Activated naive CD8-positive, alpha-beta T cell treated with anti-CD3 and anti-CD28 coated beads, Interleukin-2, amount 50 U/mL, for 24 hours (primary cell): Measurements from ENCODE around the gene JHY.

Experiments used
- ATAC-seq: fragments of 150-1000 bp; cut with Tn5 transposase; one replicate; pipeline ENCODE4 v1.10.0; 2021
- DNase-seq: peaks from one replicate; pipeline ENCODE4 v3.0.0; 2021
- H3K27ac Mint-ChIP-seq: one replicate; pipeline ENCODE4 v1.8.0; 2021; ENCODE audit warnings: mild to moderate bottlenecking, mixed read lengths
- H3K27me3 Mint-ChIP-seq: one replicate; pipeline ENCODE4 v1.8.0; 2021; ENCODE audit warnings: mixed read lengths
- H3K36me3 Mint-ChIP-seq: one replicate; pipeline ENCODE4 v1.8.0; 2021; ENCODE audit warnings: low read depth, mixed read lengths
- H3K4me1 Mint-ChIP-seq: one replicate; pipeline ENCODE4 v1.8.0; 2021; ENCODE audit warnings: mixed read lengths
- H3K4me3 Mint-ChIP-seq: one replicate; pipeline ENCODE4 v1.8.0; 2021; ENCODE audit warnings: mild to moderate bottlenecking, moderate library complexity, mixed read lengths
- H3K9me3 Mint-ChIP-seq: one replicate; pipeline ENCODE4 v1.8.0; 2021; ENCODE audit warnings: mixed read lengths

Gene JHY

DNA sequence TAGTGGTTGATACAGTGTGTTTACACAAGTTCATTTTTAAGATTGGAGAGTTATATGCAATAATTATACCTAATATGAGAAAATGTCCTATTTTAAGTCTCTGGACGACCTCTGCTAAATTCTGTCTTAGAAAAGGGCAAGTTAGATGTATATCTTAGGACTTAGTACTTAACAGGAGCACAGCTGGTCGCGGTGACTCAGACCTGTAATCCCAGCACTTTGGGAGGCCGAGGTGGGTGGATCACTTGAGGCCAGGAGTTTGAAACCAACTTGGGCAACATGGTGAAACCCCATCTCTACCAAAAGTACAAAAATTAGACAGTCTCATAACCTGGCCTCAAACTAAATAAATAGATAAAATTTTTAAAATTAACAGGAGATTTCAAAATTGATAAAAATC is 71.9 kb downstream of the JHY start:
- Mint-ChIP-seq H3K4me3 (no peak overlapping the region), H3K27ac (no peak overlapping the region), H3K9me3 (no peaks in the 10 kb centered on the region), H3K36me3 (no peaks in the 10 kb centered on the region), H3K27me3 (no peaks in the 10 kb centered on the region), H3K4me1 (peaks cover 4% of the 10 kb centered on the region)
- ATAC-seq (no peak), DNase-seq (no peak)

DNA sequence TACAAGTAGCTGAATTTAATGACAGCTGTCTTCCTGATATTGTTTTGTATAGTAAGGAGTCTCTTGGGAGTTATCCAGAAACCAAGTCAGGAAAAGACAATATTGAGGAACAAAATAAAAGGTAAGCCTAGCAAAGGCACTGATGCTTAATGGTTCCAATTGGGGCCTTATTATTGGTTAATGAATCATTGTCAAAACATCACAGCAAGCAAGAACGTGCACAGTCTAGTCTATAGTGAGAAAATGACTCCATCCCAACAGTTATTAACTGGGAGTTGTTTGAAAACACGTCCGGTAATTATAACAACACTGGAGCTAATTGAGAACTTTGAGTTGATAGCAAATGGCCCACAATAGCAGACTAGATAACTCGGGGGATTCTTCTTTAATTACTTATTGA is 81.4 kb downstream of the JHY start:
- peaks cover 1% of the 10 kb centered on the region for H3K36me3 Mint-ChIP-seq
- peaks cover 9% of the 10 kb centered on the region for H3K9me3 Mint-ChIP-seq
- no peak for ATAC-seq
- no peak overlapping the region for H3K4me3 Mint-ChIP-seq
- peaks cover 28% of the 10 kb centered on the region for H3K27me3 Mint-ChIP-seq
- H3K27ac Mint-ChIP-seq: no peak overlapping the region
- no peak for DNase-seq
- no peaks in the 10 kb centered on the region for H3K4me1 Mint-ChIP-seq

DNA sequence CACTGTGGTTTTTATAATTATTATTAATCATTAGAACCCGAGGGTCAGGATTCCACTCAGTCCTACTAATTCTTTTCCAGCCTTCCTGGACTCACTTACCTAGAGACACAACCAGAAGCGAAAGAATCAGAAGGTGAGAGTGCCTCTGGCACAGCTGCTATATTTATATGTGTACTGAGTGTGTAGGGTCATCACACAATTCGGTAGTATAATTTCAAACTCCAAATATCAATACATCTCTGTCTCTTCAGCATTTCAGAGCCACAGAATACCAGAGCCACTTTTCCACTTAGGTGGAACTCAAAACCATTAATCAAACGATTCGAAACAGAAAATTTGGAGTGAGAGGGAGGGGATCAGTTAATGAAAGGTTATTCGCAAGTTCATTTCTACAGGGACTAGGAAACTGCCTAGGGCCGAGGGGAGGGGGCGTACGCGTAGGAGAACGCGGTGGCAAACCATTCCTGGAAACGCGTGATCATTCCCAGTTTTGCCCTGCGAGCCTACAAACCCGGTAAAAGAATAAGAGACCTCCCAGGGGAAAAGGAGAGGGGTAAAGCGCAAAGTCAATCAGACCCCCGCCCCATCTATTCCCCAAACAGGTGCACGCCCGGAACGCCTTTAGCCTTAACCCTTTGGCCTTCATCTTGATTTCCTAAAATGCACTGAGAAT is 93.6 kb downstream of the JHY start:
- ATAC-seq: no peak
- peaks cover 4% of the 10 kb centered on the region for H3K9me3 Mint-ChIP-seq
- H3K4me1 Mint-ChIP-seq: peaks cover 31% of the 10 kb centered on the region
- peaks cover 4% of the 10 kb centered on the region for H3K36me3 Mint-ChIP-seq
- no peak overlapping the region for H3K27ac Mint-ChIP-seq
- peak overlapping the region; percentile 57 for H3K4me3 Mint-ChIP-seq
- peaks cover 86% of the 10 kb centered on the region for H3K27me3 Mint-ChIP-seq
- DNase-seq: no peak

DNA sequence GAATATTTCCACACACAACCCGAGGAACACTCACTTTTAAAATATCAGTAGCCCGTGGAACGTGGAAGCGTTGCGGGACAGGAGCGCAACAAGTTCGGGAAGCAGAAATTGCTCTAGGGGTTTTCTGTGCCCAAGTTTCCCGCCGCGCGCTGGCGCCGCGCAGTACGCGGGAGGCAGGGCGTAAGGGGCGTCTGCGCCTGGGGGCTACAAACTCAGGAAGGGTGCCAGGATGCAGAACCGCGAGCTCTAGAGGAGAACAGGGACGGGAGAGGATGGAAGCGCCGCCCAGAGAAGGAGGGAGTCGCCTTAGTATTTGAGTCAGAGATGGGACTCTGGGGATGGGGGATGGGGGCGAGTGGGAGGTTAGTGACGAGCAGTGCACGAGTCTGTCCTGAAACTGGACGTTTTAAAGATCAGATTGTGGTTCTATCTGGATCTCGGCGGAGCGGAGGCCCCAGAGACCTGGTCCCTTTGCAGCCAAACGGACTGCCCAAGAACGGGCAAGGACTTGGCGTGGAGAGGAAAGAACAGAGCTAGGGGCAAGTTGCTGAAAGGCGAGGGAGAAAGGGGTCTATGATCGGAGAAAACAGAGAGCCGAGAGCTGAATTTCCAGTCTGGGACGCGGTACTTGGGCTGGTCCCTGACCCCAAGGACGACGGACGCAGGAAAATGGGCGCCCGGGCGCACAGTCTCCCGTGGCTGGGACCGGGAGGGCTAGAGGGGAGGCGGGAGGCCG is 94.3 kb downstream of the JHY start:
- ATAC-seq (no peak), DNase-seq (no peak)
- Mint-ChIP-seq H3K27ac (no peak overlapping the region), H3K4me3 (peak overlapping the region; percentile 57), H3K9me3 (peaks cover 4% of the 10 kb centered on the region), H3K4me1 (peaks cover 34% of the 10 kb centered on the region), H3K27me3 (peaks cover 92% of the 10 kb centered on the region), H3K36me3 (peaks cover 4% of the 10 kb centered on the region)

DNA sequence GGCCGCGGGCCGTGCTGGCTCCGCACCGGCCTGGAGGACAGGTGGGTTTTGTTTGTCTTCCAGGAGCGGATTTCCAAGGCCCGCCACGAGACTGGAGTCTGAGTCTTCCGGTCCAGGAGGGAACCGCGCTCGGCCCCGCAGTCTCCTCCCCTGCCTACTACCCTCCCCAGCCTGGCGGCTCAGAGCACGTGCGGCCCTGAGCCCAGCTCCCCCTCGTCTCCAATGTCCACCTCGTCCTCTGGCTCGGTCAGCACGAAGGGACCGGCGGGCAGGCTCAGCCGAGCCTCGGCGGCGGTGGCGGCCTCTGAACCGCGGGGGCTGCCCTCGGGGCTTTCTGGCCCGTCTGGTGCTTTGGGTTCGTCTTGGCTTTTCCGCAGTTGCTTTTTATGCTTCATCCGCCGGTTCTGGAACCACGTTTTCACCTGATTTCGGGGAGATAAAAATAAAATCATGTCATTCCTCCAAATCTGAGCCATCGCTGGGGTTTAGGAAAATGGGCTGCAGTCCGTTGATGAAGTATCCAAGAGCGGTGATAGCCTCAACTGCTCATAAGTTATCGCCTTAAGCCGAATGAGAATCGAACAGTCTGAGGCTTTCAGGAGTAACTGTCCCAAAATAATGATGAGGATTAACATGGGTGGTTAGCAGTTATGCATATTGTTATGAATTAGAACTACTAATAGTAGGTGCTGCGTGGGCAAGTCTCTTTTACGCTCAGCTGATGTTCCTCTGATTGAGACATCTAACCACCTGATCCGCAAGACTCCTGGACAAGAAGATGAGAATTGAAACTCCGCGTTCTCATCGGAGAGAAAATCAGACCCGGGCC is 95.1 kb downstream of the JHY start:
- H3K27ac Mint-ChIP-seq: no peak overlapping the region
- ATAC-seq: no peak
- H3K36me3 Mint-ChIP-seq: peaks cover 4% of the 10 kb centered on the region
- H3K4me3 Mint-ChIP-seq: no peak overlapping the region
- peaks cover 6% of the 10 kb centered on the region for H3K9me3 Mint-ChIP-seq
- no peak for DNase-seq
- H3K4me1 Mint-ChIP-seq: peaks cover 34% of the 10 kb centered on the region
- peaks cover 95% of the 10 kb centered on the region for H3K27me3 Mint-ChIP-seq

DNA sequence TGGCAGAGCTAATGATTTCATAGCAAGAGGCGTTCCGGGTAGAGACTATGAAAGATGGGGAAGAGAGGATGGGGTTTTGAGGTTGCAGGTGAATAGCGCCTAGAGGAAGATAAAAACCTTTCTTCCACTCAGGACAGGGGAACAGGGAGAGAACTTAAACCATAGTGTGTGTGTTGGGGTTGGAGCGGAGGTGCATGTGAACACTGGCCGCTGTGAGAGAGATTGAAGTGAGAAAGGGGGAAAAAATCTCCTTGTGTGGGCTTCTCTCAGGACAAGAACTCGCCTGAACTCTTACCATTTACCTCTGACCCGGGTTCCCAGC is 95.7 kb downstream of the JHY start:
- DNase-seq: no peak
- H3K9me3 Mint-ChIP-seq: peaks cover 6% of the 10 kb centered on the region
- peaks cover 39% of the 10 kb centered on the region for H3K4me1 Mint-ChIP-seq
- no peak overlapping the region for H3K4me3 Mint-ChIP-seq
- ATAC-seq: no peak
- H3K27ac Mint-ChIP-seq: no peak overlapping the region
- peaks cover 95% of the 10 kb centered on the region for H3K27me3 Mint-ChIP-seq
- H3K36me3 Mint-ChIP-seq: peaks cover 4% of the 10 kb centered on the region

DNA sequence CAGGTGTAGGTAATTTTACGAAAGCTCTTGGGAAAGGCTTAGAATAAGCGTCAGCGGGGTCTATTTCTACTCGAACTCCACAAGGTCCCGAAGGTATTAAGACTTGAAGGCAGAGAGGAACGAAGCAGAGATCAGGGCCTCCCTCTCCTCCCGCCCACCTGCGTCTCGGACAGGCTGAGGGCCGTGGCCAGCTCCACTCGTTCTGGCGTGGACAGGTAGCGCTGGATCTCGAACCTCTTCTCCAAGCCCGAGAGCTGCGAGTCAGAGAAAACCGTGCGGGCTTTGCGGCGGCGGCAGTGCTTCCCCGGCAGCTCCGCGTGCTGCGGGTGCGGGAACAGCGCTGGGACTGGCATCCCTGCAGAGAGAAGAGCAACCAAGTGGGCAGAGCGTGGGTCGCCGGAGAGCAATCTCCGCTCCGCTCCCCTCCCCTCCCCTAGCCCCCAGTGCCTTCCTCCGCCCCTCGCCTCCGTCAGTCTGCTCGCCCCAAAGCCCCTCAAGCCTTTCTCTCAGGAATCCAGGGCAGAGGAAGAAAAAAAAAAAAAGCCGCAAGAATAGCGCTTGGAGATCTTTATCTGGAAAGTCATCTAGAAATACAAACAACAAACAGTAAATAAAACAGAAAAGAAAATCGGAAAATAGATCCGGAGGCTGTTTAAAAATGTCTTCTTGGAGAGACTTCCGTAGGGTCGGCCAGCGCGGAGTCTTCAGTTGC is 96.7 kb downstream of the JHY start:
- peaks cover 92% of the 10 kb centered on the region for H3K27me3 Mint-ChIP-seq
- DNase-seq: no peak
- no peak for ATAC-seq
- peak overlapping the region; percentile 54 for H3K27ac Mint-ChIP-seq
- H3K36me3 Mint-ChIP-seq: peaks cover 4% of the 10 kb centered on the region
- H3K4me1 Mint-ChIP-seq: peaks cover 45% of the 10 kb centered on the region
- H3K9me3 Mint-ChIP-seq: peaks cover 6% of the 10 kb centered on the region
- no peak overlapping the region for H3K4me3 Mint-ChIP-seq

DNA sequence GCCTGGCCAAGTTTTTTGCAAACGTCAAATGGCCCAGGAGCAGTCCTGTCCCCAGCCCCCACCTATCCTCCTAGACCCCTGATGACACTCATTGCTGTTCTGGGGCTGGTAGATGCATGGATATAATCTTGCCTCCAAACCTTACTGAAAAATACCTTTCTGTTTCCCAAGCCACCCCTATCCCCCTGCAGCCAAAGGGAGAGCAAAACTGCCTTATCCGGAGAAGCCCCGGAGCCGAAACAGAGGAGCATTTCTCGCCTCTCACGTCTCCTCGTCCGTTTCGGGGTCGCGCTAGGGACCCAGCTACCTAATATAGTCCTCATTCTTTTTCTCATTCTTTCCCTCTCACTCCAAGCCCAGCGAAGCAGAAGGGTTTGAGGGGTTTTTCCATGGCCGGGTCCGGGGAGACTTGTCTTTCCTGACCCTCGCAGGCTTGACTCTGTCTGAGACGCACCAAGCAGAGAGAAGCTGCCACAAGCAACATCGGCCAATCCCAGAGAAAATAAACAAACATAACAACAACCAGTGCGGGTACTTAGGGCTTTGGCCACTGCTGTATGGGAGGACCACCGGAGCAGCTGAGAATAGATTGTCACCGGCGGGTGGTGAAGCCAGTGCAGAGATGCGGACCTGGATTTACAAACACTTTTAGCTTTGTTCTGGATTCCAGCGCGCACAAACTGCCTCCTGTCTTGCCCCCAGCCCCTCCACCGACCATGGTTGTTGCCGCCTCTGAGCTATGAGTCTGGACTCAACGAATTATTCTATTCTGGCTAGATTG is 97.4 kb downstream of the JHY start:
- H3K4me1 Mint-ChIP-seq: peaks cover 45% of the 10 kb centered on the region
- no peak for DNase-seq
- H3K36me3 Mint-ChIP-seq: peaks cover 4% of the 10 kb centered on the region
- no peak for ATAC-seq
- peaks cover 6% of the 10 kb centered on the region for H3K9me3 Mint-ChIP-seq
- H3K4me3 Mint-ChIP-seq: no peak overlapping the region
- H3K27me3 Mint-ChIP-seq: peaks cover 85% of the 10 kb centered on the region
- H3K27ac Mint-ChIP-seq: peak overlapping the region; percentile 54

DNA sequence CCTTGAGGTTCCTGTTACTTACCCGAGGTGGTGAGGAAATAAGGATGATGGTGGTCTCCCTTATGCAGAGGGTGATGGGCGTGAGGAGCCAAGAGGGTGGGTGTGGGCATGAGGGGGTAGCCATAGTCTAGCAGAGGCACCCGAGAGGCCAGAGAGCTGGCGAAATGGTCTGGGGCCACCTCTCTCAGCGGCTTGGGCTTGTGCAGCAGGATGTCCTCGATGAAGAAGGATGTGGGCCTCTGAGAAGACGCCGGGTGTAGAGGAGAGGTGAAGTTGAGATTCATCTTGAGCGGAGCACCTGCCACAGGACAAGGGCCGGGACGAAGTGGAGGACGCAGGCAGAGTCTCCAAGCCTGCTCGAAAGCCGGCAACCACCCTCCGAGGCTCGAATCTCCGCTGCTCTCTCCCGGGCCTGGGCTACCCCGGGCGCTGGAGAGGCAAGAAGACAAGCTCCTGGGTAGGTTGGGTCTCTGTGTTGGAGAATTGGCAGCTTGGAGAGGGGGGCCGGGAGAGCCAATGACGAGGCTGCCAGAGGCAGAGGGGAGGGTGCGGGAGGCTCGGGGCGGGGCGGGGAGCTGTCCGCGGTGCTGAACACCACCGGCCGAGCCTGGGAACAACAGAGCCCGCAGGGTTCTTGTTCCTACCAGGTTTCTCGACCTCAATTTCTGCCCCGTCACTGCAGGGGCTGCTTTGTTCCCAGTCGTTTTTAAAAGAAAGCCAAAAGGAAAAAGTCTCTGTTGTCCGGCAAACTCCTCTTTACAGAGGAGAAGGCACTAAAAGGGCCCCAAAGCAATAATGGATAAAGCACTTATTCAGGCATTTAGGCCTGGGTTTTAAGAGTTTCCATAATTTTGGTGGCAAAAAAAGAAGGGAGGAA is 99.1 kb downstream of the JHY start, which contains the start of gene BSX:
Gene BSX (minus strand): TSS at position 447 of the 877 bp plus-strand sequence. CDS start 163 bp downstream, at position 284.
- Mint-ChIP-seq H3K36me3 (peaks cover 4% of the 10 kb centered on the region), H3K4me3 (no peak within 1 kb of the TSS), H3K27me3 (peaks cover 83% of the 10 kb centered on the region), H3K4me1 (peaks cover 39% of the 10 kb centered on the region), H3K9me3 (peaks cover 6% of the 10 kb centered on the region), H3K27ac (no peak within 1 kb of the TSS)
- DNase-seq (peak; percentile 73), ATAC-seq (peak; percentile 64)

DNA sequence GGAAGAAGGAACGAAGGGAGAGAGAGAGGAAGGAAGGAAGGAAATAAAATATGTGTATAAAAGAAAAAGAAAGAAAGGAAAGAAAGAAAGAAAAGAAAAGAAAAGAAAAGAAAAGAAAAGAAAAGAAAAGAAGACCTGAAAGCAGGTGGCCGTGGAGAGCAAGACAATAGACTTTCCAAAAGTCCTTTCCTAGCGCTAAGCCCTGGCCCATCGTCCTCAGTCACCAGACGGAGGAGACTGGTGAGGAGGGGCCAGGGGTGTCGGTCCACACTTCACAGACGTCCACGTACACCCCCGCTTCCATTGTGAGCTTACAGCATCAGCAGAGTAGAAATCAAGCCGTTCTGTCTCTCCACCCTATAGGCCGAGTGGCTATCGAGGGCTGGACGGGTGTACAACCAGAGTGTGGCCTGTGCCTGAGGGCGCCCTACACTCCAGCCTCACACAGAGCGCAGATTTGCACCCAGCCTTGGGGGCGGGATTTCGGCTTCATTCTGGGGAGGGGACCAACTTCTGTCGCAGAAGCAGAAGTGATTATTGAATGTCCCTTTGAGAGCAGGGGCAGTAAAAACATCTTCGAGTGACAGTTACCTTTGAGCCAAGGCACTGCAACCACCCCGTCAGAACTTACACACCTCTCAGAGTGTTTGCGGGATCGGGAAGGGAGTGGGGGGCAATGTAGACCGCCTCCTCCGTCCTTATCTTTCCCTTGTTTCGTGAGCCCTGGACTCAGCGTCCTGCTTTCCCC is 101.1 kb downstream of the JHY start:
- ATAC-seq: peak; percentile 9

DNA sequence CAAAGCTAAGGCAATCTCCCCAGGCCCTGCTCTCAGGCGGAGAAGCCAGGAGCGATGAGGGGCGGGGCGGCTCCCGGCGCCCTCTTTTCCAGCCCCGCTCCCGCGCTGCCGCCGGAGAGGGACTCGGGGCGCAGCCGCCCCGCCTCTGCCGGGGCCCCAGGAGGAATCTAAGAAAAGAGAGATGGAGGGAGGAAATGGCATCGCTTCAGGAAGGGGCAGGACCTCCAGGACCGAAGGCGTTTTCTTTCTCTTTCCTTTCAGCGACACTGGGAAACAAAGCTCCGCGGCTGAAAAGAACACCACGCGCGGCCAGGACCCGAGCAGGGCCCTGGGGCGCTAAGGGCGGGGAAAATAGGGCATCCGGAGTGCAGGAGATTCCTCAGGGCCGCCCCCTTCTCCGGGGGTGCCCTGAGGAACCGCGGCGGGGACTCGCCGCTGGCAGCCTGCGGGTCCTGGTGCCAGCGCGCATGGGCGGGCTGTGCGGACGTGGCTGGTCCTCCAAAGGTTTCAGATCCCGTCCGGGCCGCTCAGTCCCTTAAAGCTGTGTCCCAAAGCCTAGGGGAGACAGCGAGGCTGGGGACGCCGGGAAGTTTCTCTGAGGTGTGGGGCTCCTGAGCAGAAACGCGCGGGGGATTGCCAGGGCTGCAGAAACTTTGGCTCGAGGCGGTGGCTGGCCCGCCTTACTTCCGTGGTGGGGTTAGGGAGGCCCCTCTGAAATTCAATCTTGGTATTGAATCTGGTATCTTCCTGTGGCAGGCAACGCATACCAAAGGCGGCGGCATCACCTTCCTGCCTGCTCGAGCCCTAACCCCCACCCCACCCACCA is 101.8 kb downstream of the JHY start:
- Mint-ChIP-seq H3K36me3 (no peaks in the 10 kb centered on the region), H3K27me3 (peaks cover 74% of the 10 kb centered on the region), H3K9me3 (peaks cover 3% of the 10 kb centered on the region), H3K4me3 (peak overlapping the region; percentile 84), H3K4me1 (peaks cover 20% of the 10 kb centered on the region), H3K27ac (no peak overlapping the region)
- ATAC-seq (peak; percentile 37), DNase-seq (no peak)

More for the DNA sequence above, 101.1 kb downstream of the JHY start:
- no peaks in the 10 kb centered on the region for H3K36me3 Mint-ChIP-seq
- peaks cover 81% of the 10 kb centered on the region for H3K27me3 Mint-ChIP-seq
- peaks cover 24% of the 10 kb centered on the region for H3K4me1 Mint-ChIP-seq
- H3K9me3 Mint-ChIP-seq: peaks cover 3% of the 10 kb centered on the region
- no peak for DNase-seq
- peak overlapping the region; percentile 84 for H3K4me3 Mint-ChIP-seq
- H3K27ac Mint-ChIP-seq: no peak overlapping the region

DNA sequence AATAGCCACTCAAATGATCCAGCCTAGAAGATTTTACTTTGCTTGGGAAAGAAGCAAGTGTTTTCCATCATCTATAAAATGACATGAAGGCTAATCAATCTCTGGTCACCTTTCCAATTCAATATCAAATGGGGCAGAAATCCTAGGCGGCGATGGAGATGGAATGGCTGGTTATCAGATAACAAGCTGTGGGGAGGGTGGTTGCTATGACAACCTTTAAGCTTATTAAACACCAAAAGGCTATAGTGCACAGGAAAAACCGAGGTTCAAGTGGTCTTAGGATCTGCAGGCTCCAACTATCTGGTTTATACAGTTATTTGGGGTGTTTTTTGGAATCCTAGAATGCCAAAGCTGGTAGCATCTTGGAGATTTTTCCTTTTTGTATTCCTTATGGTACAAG is 113.0 kb downstream of the JHY start:
- no peak for ATAC-seq
- H3K4me3 Mint-ChIP-seq: no peak overlapping the region
- H3K4me1 Mint-ChIP-seq: no peaks in the 10 kb centered on the region
- no peaks in the 10 kb centered on the region for H3K36me3 Mint-ChIP-seq
- no peak for DNase-seq
- no peak overlapping the region for H3K27ac Mint-ChIP-seq
- H3K27me3 Mint-ChIP-seq: peaks cover 47% of the 10 kb centered on the region
- H3K9me3 Mint-ChIP-seq: peaks cover 4% of the 10 kb centered on the region
